NCI-H82 treated with DMSO at 0.1 percent for 48 hours (cell line): ENCODE measurements around the gene RNF19B.

ENCODE experiments used
- DNase-seq: peaks from one replicate; lab custom pipeline; 2025; ENCODE audit not compliant: unreplicated experiment; lab: John Stamatoyannopoulos, UW

Gene RNF19B

GRCh38 chr1:32902535-32902920, 62.1 kb downstream of the RNF19B start:
- DNase-seq = no peak

- no peak for DNase-seq
Measured at GRCh38 chr1:32901823-32902534, 62.6 kb downstream of the RNF19B start.

GRCh38 chr1:32900956-32901822, 63.4 kb downstream of the RNF19B start, which contains the start of gene TMEM54:
TMEM54 (minus strand) TSS chr1:32901389; CDS start chr1:32901238, 151 bp downstream.
- DNase-seq = no peak

GRCh38 chr1:32900371-32900955, 64.1 kb downstream of the RNF19B start:
- DNase-seq = no peak

GRCh38 chr1:32899586-32900296, 64.9 kb downstream of the RNF19B start:
- no peak for DNase-seq

- DNase-seq = no peak
Measured at GRCh38 chr1:32898958-32899357, 65.7 kb downstream of the RNF19B start.

GRCh38 chr1:32898056-32898455, 66.6 kb downstream of the RNF19B start:
- no peak for DNase-seq

- no peak for DNase-seq
Measured at GRCh38 chr1:32897082-32898049, 67.2 kb downstream of the RNF19B start.

GRCh38 chr1:32896451-32896850, 68.2 kb downstream of the RNF19B start:
- no peak for DNase-seq

GRCh38 chr1:32895325-32896215, 69.0 kb downstream of the RNF19B start:
- DNase-seq = no peak

- DNase-seq = no peak
Measured at GRCh38 chr1:32894681-32895080, 69.9 kb downstream of the RNF19B start.

- no peak for DNase-seq
Measured at GRCh38 chr1:32894019-32894600, 70.5 kb downstream of the RNF19B start.

- peak; percentile 77 for DNase-seq
Measured at GRCh38 chr1:32893198-32894018, 71.2 kb downstream of the RNF19B start.

- peak; percentile 71 for DNase-seq
Measured at GRCh38 chr1:32892368-32893197, 72.0 kb downstream of the RNF19B start.

- DNase-seq = no peak
Measured at GRCh38 chr1:32891630-32892029, 73.0 kb downstream of the RNF19B start.

- no peak for DNase-seq
Measured at GRCh38 chr1:32891241-32891570, 73.4 kb downstream of the RNF19B start.
